Measurements from ENCODE around the gene CDC42EP4.

DNA sequence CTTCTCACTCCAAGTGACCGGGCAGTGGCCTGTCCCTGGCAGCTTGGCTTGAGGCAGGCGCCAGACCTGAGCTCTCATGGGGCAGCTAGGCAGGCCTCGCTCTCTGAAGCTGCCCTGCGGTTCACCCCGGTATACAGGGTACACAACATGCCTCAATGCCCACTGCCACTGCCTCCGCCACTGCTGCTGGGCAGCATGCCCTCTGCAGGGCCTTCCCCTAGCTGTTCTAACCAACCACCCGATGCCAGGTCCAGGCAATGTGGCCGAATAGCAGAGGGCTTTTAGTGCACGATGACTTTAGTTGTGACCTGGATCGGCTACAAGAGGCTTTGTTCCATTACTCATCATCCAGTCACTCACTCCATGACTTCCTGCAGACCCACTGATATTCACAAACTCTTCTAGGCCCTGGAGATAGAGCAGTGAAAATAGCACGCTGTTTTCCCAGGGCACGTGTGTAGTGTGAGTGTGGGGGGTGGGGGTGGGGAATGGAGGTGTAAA is 19.7 kb downstream of the CDC42EP4 start:
- TF ChIP-seq, protein P1, sequence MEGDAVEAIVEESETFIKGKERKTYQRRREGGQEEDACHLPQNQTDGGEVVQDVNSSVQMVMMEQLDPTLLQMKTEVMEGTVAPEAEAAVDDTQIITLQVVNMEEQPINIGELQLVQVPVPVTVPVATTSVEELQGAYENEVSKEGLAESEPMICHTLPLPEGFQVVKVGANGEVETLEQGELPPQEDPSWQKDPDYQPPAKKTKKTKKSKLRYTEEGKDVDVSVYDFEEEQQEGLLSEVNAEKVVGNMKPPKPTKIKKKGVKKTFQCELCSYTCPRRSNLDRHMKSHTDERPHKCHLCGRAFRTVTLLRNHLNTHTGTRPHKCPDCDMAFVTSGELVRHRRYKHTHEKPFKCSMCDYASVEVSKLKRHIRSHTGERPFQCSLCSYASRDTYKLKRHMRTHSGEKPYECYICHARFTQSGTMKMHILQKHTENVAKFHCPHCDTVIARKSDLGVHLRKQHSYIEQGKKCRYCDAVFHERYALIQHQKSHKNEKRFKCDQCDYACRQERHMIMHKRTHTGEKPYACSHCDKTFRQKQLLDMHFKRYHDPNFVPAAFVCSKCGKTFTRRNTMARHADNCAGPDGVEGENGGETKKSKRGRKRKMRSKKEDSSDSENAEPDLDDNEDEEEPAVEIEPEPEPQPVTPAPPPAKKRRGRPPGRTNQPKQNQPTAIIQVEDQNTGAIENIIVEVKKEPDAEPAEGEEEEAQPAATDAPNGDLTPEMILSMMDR (conservative IDR thresholded peaks at IDR 0.05; ENCODE audit: low read length) = no peak
- no peak for TF ChIP-seq EZH2phosphoT487 (IDR thresholded peaks at IDR 0.05; ENCODE audit: borderline replicate concordance, low read depth, low read length)
